K562 (cell line): ENCODE data around the gene SHB. TPM values are rescaled to one million over a fixed set of nuclear protein-coding genes. Genes with fewer than 3 reads are reported as not detected.

Experiments
- ATAC-seq: fragments of 200-7000 bp; cut with Tn5 transposase; 3 replicates; pipeline ENCODE4 v1.9.1; 2020; ENCODE audit warnings: moderate library complexity
- BruUV-seq: library from RNA; stranded (reverse); fragments of 400-500 nt; replicated peaks from 2 replicates; lab custom pipeline; 2021; lab: Mats Ljungman, UMichigan
- CTCF ChIA-PET: fragments of 300-600 bp; formaldehyde crosslinking; extraction: SDS; loops from one replicate; lab custom pipeline; 2021; ENCODE audit warnings: low intra/inter-chr PET ratio; lab: Yijun Ruan, JAX
- POLR2A ChIA-PET: fragments of 300-600, 350-650 bp; sonication (Branson Sonifier 250); formaldehyde crosslinking; extraction: SDS; loops from one replicate; lab custom pipeline; 2021; ENCODE audit warnings: antibody characterized with exemption, inconsistent platforms; lab: Yijun Ruan, JAX
- DNase-seq, 4 experiments: peaks; one replicate each; pipeline versions ENCODE4 v3.0.0 to v3.0.0-alpha.2; 2011 to 2018; ENCODE audit warnings: low spot score in 3 of 4, mixed read lengths in 3 of 4; ENCODE audit errors: extremely low read depth in 1 of 4
- FAIRE-seq: peaks from 2 replicates; lab custom pipeline; 2011; peaks lifted over from hg19 to GRCh38; lab: Jason Lieb, UNC
- H2AFZ ChIP-seq: 2 replicates; pipeline ENCODE4 v1.6.0; 2011; ENCODE audit warnings: low read depth, low read length, control low read depth, inconsistent platforms
- H3K27ac ChIP-seq: fragments of 200-600 bp; 3 replicates; pipeline ENCODE4 v1.8.0; 2011; ENCODE audit warnings: low read depth, mild to moderate bottlenecking, control low read depth, inconsistent platforms, low read length, moderate library complexity, mixed read lengths; ENCODE audit errors: extremely low read depth
- H3K27me3 ChIP-seq, 2 experiments: fragments of 300-600 bp in 1 of 2; 2 replicates in 1 of 2; 3 replicates in 1 of 2; pipeline versions ENCODE4 v1.6.0 to v1.8.0; 2011; ENCODE audit warnings: inconsistent platforms in 2 of 2, low read length in 2 of 2, mild to moderate bottlenecking in 1 of 2, mixed read lengths in 1 of 2, moderate library complexity in 1 of 2; ENCODE audit not compliant: control insufficient read depth in 2 of 2, insufficient read depth in 2 of 2
- H3K36me3 ChIP-seq: fragments of 300-600 bp; 3 replicates; pipeline ENCODE4 v1.8.0; 2011; ENCODE audit warnings: mild to moderate bottlenecking, low read length, inconsistent platforms; ENCODE audit not compliant: control insufficient read depth, insufficient read depth
- H3K4me1 ChIP-seq, 2 experiments: fragments of 200-600 bp in 1 of 2; replicated peaks in 1 of 2; 2 replicates in 1 of 2; 3 replicates in 1 of 2; pipeline versions ENCODE4 v1.5.1 to v1.8.0; 2011; ENCODE audit warnings: inconsistent platforms in 2 of 2, low read length in 2 of 2, mild to moderate bottlenecking in 1 of 2, mixed read lengths in 1 of 2, moderate library complexity in 1 of 2; ENCODE audit not compliant: control insufficient read depth in 2 of 2, insufficient read depth in 2 of 2
- H3K4me2 ChIP-seq: 2 replicates; pipeline ENCODE4 v1.6.1; 2011; ENCODE audit warnings: low read length, control low read depth, inconsistent platforms, mixed read lengths; ENCODE audit not compliant: insufficient read depth
- H3K4me3 ChIP-seq: fragments of 200-600 bp; sonication (generic), shearing (Covaris generic); 2 replicates; pipeline ENCODE4 v1.5.1; 2016; ENCODE audit warnings: control low read depth, inconsistent platforms
- H3K79me2 ChIP-seq: fragments of 200-600 bp; 3 replicates; pipeline ENCODE4 v1.8.0; 2011; ENCODE audit warnings: low read length, inconsistent platforms; ENCODE audit not compliant: control insufficient read depth, insufficient read depth
- H3K9ac ChIP-seq, 2 experiments: 2 replicates each; pipeline versions ENCODE4 v1.6.0 to v1.6.1; 2011; ENCODE audit warnings: low read depth in 2 of 2, low read length in 2 of 2, control low read depth in 1 of 2, inconsistent platforms in 1 of 2, mild to moderate bottlenecking in 1 of 2, mixed read lengths in 1 of 2; ENCODE audit not compliant: insufficient read depth in 1 of 2
- H3K9me1 ChIP-seq: one replicate; pipeline ENCODE4 v1.6.0; 2011; ENCODE audit warnings: inconsistent platforms, mild to moderate bottlenecking, low read length, moderate library complexity; ENCODE audit not compliant: control insufficient read depth, insufficient read depth
- H3K9me3 ChIP-seq: replicated peaks from 2 replicates; pipeline ENCODE4 v1.5.1; 2011; ENCODE audit warnings: low read depth, low read length, inconsistent platforms; ENCODE audit not compliant: control insufficient read depth, insufficient read depth
- H4K20me1 ChIP-seq: replicated peaks from 2 replicates; pipeline ENCODE4 v1.6.1; 2011; ENCODE audit warnings: low read length, inconsistent platforms, mixed read lengths; ENCODE audit not compliant: control insufficient read depth, insufficient read depth
- ATF4 ChIP-seq: fragments of 450-650 bp; formaldehyde crosslinking; IDR thresholded peaks from 2 replicates; pipeline ENCODE4 v1.4.0; 2022; ENCODE audit warnings: mild to moderate bottlenecking, moderate library complexity
- CTCF ChIP-seq, 3 experiments: IDR thresholded peaks in 2 of 3; conservative IDR thresholded peaks in 1 of 3; 2 replicates each; pipeline ENCODE4 v1.5.1; 2011 to 2012; ENCODE audit warnings: low read length in 3 of 3, mild to moderate bottlenecking in 3 of 3, control low read depth in 2 of 3, improper control_type of control experiment in 1 of 3, inconsistent platforms in 1 of 3, low read depth in 1 of 3, mixed read lengths in 1 of 3, moderate library complexity in 1 of 3; ENCODE audit not compliant: insufficient read depth in 2 of 3
- REST ChIP-seq, 2 experiments: fragments of 450-650 bp; formaldehyde crosslinking in 1 of 2; IDR thresholded peaks; 2 replicates each; pipeline versions ENCODE4 v1.4.0 to v1.6.1; 2014 to 2020; ENCODE audit warnings: mild to moderate bottlenecking in 2 of 2, borderline replicate concordance in 1 of 2, low read depth in 1 of 2
- ZFP36 ChIP-seq: fragments of 150-350 bp; IDR thresholded peaks from 2 replicates; pipeline ENCODE4 v1.6.1; 2018; ENCODE audit warnings: low read length, low read depth; ENCODE audit not compliant: partially characterized antibody
- WGBS: fragments of 100-300 bp; shearing (Covaris generic); methylation state at CpG from one replicate; pipeline ENCODE4 v1.1.6; 2016; ENCODE audit warnings: low coverage, mixed read lengths; ENCODE audit not compliant: insufficient coverage; ENCODE audit errors: missing lambda C conversion rate; 5-methylcytosine and 5-hydroxymethylcytosine counted together
- in situ Hi-C: fragments of 300-500 bp; cut with MboI; formaldehyde crosslinking; loops from 4 replicates; pipeline ENCODE4 v1.15.0; 2018; ENCODE audit warnings: inconsistent platforms, mixed read lengths
- intact Hi-C: fragments of 100-400 bp; cut with micrococcal nuclease; formaldehyde crosslinking; loops from 2 replicates; pipeline ENCODE4 v1.14.2; 2022
- polyA plus RNA-seq, 8 experiments: library from polyadenylated mRNA; depleted of rRNA in 4 of 8; stranded (reverse) in 5 of 8; unstranded in 3 of 8; fragments of >200 nt; fragmentation: Nextera tagmentation in 2 of 8; fragmentation: Illumina TruSeq in 1 of 8; extraction: Ambion mirVana in 2 of 8; extraction: Trizol in 1 of 8; gene quantifications; 2 replicates each; pipeline versions ENCODE4 v1.2.1 to v1.2.3, GENCODE V29; 2011 to 2014; ENCODE audit warnings: inconsistent platforms in 1 of 8, missing spikeins in 1 of 8
- total RNA-seq, 7 experiments: library from RNA; depleted of rRNA in 6 of 7; stranded (reverse); fragments of >200 nt in 6 of 7; fragmentation: Illumina TruSeq in 2 of 7; extraction: Trizol in 2 of 7; gene quantifications; 2 replicates each; pipeline versions ENCODE4 v1.2.1 to v1.2.3, GENCODE V29; 2011 to 2021; ENCODE audit warnings: low replicate concordance in 1 of 7

SHB gene
- total and polyA plus RNA-seq, 9 of the 15 experiments (the other 6 are each of a cell fraction or from before 2014, with no cell fraction given), result 0.78 to 16.0 (median 5.3) TPM

GRCh38 chr9:37921546-37922300 is 147.3 kb downstream of the SHB start:
- in situ Hi-C loops, result no loop called here
- Histone ChIP-seq H3K9ac (no peak overlapping the region; a peak in 1 of 4 replicates), H3K27ac (no peak overlapping the region), H3K4me3 (no peak overlapping the region), H3K4me1 (peaks cover 11 to 27% of the 10 kb centered on the region in 2 experiments; a peak in 4 of 5 replicates), H4K20me1 (peaks cover 10% of the 10 kb centered on the region; the same call in 1 of the 2 replicates), H2AFZ (no peak overlapping the region), H3K9me1 (peaks cover 5% of the 10 kb centered on the region), H3K79me2 (no peaks in the 10 kb centered on the region), H3K9me3 (no peaks in the 10 kb centered on the region), H3K27me3 (no peaks in the 10 kb centered on the region), H3K4me2 (no peak overlapping the region), H3K36me3 (peaks cover 11% of the 10 kb centered on the region; the same call in 1 of the 3 replicates)
- no TSS peak for BruUV-seq
- no peak for TF ChIP-seq ATF4 (CRISPR knock-in tag)
- TF ChIP-seq ZFP36, result peak; percentile 66
- no peak for TF ChIP-seq REST (IDR thresholded peaks at IDR 0.05; ENCODE audit: borderline replicate concordance)
- TF ChIP-seq REST (CRISPR knock-in tag; IDR thresholded peaks at IDR 0.05; ENCODE audit: low read depth), result no peak
- TF ChIP-seq CTCF (IDR thresholded peaks at IDR 0.05 in 2 of 3, conservative IDR thresholded peaks at IDR 0.05 in 1 of 3; ENCODE audit: insufficient read depth in 2 of 3, low read depth in 1 of 3, low read length in 3 of 3), result peak in 1 of 3 experiments; percentile 11; a peak in 1 of 6 replicates
- intact Hi-C loops, result no loop called here
- ChIA-PET CTCF (interaction anchor here (0.6 kb wide), 1 partner anchor 146 kb away, joined by 3 read pairs; no protein-coding TSS in a partner anchor), POLR2A (interaction anchor here (0.6 to 1.5 kb wide), 6 partner anchors 12 to 392 kb away, joined by 3 read pairs; no protein-coding TSS in a partner anchor)
- ATAC-seq (no peak), FAIRE-seq (peak; percentile 65), DNase-seq (no peak)
- 82% methylated on average over 15 of the region's 15 CpGs for WGBS
